DLD1 (cell line): ENCODE results near the gene DDX1.
"Not testable (repeated sequence)": the region's sequence is repeated elsewhere in the genome, so short reads cannot be mapped to it uniquely, and the experiment has no call there.

Experiments
- in situ Hi-C: cut with HindIII; loops from 2 replicates; pipeline ENCODE4 v1.10.0; 2017; ENCODE audit warnings: low sequenced_read_pairs

DDX1 gene

GRCh38 chr2:15594291-15595256, 2.9 kb downstream of the DDX1 start:
- in situ Hi-C loops = no loop called here

GRCh38 chr2:15595342-15595905, 3.8 kb downstream of the DDX1 start:
- in situ Hi-C loops = no loop called here

GRCh38 chr2:15595936-15596335, 4.3 kb downstream of the DDX1 start:
- in situ Hi-C loops = no loop called here

DNA sequence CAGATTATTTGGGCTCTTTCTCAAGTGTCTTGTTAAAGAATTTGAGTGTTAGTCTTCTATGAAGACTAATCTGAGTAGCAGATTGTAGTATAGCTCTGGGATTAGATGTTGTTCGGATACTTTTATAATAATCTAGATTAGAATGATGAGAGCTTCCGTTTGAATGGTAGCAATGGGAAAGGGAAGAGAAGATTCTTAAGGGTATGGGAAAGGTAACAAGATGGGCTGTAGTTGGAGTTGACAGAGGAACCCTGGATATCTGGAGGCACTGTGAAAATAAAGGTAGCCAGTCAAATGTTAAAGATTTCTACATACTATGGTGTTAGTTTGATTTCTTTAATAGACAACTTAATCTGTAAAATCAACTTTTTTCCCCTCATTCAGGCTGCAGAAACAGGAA, 4.7 kb downstream of the DDX1 start:
- in situ Hi-C loops = no loop called here

- in situ Hi-C loops = no loop called here
Measured at GRCh38 chr2:15596968-15597367, 5.3 kb downstream of the DDX1 start.

GRCh38 chr2:15599994-15600393, 8.3 kb downstream of the DDX1 start:
- in situ Hi-C loops = no loop called here

DNA sequence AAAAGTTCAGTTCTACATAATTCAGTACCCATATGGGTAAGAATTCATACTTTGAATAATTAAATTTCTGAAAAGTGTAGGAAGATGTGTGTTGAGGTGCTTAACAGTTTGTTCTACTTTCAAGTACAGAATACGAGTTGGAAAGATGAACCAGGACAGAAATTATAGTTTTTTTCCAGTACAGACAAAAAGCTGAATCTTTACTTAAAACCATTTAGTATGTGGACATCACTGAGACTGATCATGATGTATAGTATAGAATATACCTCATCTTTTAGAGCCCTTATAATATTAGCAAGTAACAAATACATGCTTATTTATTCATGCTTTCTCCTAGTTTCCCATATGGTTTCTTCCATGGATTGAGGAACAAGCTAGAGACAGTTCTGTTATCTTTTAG, 10.0 kb downstream of the DDX1 start:
- in situ Hi-C loops = no loop called here

GRCh38 chr2:15602393-15602792, 10.7 kb downstream of the DDX1 start:
- in situ Hi-C loops = no loop called here

GRCh38 chr2:15603044-15603765, 11.5 kb downstream of the DDX1 start:
- in situ Hi-C loops = no loop called here

DNA sequence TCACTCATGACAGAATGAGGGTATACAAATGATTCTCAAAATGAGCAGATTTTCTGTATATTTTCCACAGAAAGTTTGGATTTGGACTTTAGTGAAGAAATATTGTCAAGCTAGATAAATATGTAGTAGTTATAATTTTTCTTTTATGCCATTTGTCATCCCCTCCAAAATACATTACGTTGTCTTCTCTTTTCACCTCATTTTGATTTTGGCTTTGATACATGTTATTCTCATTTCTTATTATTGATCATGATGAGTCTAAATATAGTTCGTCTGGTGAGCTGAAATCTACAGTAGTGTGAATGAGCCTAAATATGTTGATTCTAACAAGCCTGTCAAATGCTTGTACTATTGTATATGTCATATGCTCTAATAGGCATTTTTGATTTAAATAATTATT, 12.3 kb downstream of the DDX1 start:
- in situ Hi-C loops = no loop called here

DNA sequence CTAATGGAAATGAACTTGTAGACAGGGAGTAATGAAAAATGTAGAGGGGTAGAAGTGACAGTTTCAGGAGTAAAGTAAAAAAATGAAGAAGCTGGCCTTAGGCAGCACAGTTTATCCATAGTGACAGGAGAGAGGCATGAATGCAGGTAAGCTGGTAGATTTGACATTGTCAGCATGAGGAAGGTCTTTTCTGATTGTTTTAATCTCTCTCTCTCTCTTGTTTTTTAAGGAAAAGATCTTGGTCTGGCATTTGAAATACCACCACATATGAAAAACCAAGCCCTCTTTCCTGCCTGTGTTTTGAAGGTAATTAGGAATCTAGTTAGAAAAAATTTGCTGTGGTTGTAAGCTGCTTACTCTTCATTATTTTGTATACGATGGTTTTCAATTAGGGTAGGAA, 14.1 kb downstream of the DDX1 start:
- in situ Hi-C loops = no loop called here

- in situ Hi-C loops = no loop called here
Measured at GRCh38 chr2:15606481-15607441, 15.1 kb downstream of the DDX1 start.

- in situ Hi-C loops = no loop called here
Measured at GRCh38 chr2:15607709-15608391, 16.2 kb downstream of the DDX1 start.

DNA sequence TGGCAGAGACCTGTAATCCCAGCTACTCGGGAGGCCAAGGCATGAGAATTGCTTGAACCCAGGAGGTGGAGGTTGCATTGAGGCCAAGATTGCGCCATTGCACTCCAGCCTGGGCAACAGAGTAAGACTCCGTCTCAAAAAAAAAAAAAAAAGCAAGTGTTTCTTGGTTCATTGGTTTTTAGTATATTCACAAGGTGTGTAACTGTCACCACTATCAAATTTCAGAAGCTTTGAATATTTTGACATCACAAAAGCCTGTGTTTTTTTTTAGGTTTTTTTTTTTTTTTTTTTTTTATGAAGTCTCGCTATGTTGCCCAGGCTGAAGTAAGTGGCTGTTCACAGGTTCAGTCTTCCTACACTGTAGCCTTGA, 16.7 kb downstream of the DDX1 start:
- in situ Hi-C loops = no loop called here

DNA sequence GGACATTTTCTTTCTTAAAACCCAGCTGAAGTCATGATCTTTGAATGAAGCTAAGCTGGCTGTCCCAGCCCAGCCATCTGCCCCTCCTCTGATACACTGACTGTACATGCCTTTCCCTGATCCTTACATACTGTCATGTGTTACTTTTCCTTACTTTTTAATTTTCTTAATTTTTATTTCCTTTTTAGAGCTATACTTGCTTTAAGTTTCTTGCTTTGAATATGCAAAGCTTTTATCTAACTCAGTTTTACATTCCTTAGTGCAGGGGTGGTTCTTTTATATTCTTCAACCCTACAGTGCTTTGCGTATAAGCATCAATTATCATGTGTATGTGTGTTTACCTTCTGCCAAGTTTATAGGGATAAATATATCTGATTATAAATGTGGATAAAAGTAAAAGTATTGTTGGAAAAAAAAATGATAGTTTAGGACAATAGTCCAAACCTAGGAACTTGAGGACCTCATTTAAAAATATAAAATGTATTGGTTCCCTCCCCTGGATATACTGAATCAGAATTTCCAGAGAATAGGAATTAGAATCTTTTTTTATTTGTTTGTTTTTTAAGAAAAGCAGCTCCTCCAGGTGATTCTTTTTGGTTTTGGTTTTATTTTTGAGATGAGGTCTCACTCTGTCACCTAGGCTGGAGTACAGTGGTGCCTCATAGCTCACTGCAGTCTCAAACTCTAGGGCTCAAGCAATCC, 17.8 kb downstream of the DDX1 start:
- in situ Hi-C loops = no loop called here

- in situ Hi-C loops = no loop called here
Measured at GRCh38 chr2:15610430-15610952, 18.8 kb downstream of the DDX1 start.

GRCh38 chr2:15612101-15612500, 20.4 kb downstream of the DDX1 start:
- in situ Hi-C loops = not testable (repeated sequence)

DNA sequence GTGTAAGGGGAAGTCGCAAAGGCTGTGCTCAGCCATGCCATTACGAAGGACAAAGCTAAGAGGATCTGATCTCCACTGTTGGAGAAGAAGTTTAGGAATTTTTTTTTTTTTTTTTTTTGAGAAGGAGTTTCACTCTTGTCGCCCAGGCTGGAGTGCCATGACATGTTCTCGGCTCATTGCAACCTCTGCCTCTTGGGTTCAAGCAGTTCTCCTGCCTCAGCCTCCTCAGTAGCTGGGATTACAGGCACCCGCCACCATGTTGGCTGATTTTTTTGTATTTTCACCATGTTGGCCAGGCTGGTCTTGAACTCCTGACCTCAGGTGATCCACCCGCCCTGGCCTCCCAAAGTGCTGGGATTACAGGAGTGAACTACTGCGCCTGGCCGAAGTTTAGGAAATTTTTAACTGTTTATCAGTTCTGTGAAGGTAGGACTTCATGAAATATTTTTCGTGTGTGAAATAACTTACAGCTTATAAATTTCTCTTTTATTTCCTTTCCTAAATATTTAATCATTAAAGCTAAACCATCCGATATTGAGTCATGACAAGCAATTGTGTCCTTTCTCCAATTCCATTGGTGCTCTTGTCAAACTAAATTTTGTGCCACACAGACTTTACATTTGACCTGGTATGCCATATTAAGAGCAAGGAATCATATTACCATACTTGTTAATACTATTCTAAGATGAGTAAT, 22.2 kb downstream of the DDX1 start:
- in situ Hi-C loops = no loop called here
